Upper lobe of left lung (tissue), 4 donors: ENCODE data around the gene PDZD2.

ENCODE experiments used
- CTCF ChIP-seq, 6 experiments: fragments of 450-650 bp in 4 of 6; fragments of 200-600 bp in 2 of 6; sonication (generic) in 2 of 6; IDR thresholded peaks; one replicate each; pipeline ENCODE4 v1.5.1; 2016 to 2019; ENCODE audit warnings: antibody characterized with exemption in 6 of 6
- POLR2A ChIP-seq, 4 donors: fragments of 450-650 bp; IDR thresholded peaks; one replicate each; pipeline ENCODE4 v1.5.1; 2016 to 2017; ENCODE audit warnings: antibody characterized with exemption in 4 of 4, mild to moderate bottlenecking in 2 of 4
- POLR2AphosphoS5 ChIP-seq, 2 donors: sonication (generic); formaldehyde crosslinking; IDR thresholded peaks; one replicate each; pipeline ENCODE4 v1.5.1; 2017; ENCODE audit warnings: antibody characterized with exemption in 2 of 2

DNA sequence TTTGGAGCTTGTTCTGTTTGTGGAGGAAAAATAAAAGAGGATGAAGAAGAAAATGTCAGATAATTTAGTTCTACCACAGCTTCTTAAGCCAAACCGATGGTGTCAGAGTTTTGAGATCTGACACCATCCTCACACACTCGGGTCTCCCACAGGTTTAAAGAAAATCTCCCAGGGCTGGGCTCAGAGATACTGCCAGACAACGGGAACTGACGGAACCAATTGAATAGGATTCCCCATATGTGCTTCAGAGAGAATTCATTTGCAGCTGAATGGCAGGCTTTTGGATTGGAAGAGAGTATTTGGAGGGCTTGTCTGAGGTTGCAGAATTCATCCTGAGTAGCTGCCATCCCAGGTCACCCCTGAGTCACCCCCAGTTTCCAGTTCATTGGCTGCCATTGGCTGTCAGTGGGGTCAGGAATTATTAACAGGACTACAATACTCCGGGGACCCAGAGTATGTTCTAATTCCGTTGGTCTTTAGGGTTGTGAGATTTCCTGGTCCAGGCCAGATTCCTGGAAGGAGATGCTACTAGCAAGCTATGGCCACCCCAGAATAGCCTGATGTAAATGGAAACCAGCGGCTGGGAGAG lies 131.3 kb downstream of the PDZD2 start:
- TF ChIP-seq CTCF (IDR thresholded peaks at IDR 0.05) (no peak), POLR2A (IDR thresholded peaks at IDR 0.05) (no peak), POLR2AphosphoS5 (IDR thresholded peaks at IDR 0.05) (no peak)
